SK-N-SH (cell line): ENCODE results near the gene SETD5. TPM values are rescaled to one million over a fixed set of nuclear protein-coding genes. Genes with fewer than 3 reads are reported as not detected.

Source experiments
- CTCF ChIA-PET: fragments of 300-600, 350-600 bp; formaldehyde crosslinking; extraction: SDS; loops from one replicate; lab custom pipeline; 2021; lab: Yijun Ruan, JAX
- POLR2A ChIA-PET: fragments of 350-600 bp; sonication (Branson Sonifier 250); formaldehyde crosslinking; extraction: SDS; loops from one replicate; lab custom pipeline; 2020; ENCODE audit warnings: antibody characterized with exemption, inconsistent platforms; lab: Yijun Ruan, JAX
- DNase-seq: peaks from one replicate; pipeline ENCODE4 v3.0.0; 2012
- H2AFZ ChIP-seq: fragments of 200-600 bp; sonication (generic); 2 replicates; pipeline ENCODE4 v1.8.1; 2016; ENCODE audit warnings: antibody characterized with exemption, mild to moderate bottlenecking, low read depth
- H3F3A ChIP-seq: fragments of 200-600 bp; sonication (generic); replicated peaks from 2 replicates; pipeline ENCODE3; 2016; ENCODE audit warnings: antibody characterized with exemption, mild to moderate bottlenecking; ENCODE audit not compliant: insufficient read depth
- H3K27ac ChIP-seq, 2 experiments: fragments of 200-500 bp in 1 of 2; fragments of 200-600 bp in 1 of 2; sonication (Bioruptor generic) in 1 of 2; sonication (generic), shearing (Covaris generic) in 1 of 2; 2 replicates each; pipeline versions ENCODE4 v1.5.1 to v1.6.1; 2014 to 2016; ENCODE audit warnings: low read depth in 2 of 2, inconsistent platforms in 1 of 2, low read length in 1 of 2, mild to moderate bottlenecking in 1 of 2, mixed read lengths in 1 of 2
- H3K27me3 ChIP-seq: fragments of 200-600 bp; sonication (generic), shearing (Covaris generic); 2 replicates; pipeline ENCODE4 v1.6.1; 2016; ENCODE audit warnings: mixed run types; ENCODE audit not compliant: insufficient read depth
- H3K36me3 ChIP-seq, 2 experiments: fragments of 200-500 bp in 1 of 2; fragments of 200-600 bp in 1 of 2; sonication (Bioruptor generic) in 1 of 2; sonication (generic) in 1 of 2; replicated peaks in 1 of 2; 2 replicates each; pipeline versions ENCODE3 to v1.5.1; 2014 to 2016; ENCODE audit warnings: low read length in 1 of 2, mild to moderate bottlenecking in 1 of 2; ENCODE audit not compliant: insufficient read depth in 2 of 2, control insufficient read depth in 1 of 2
- H3K4me1 ChIP-seq, 2 experiments: fragments of 200-500 bp in 1 of 2; fragments of 200-600 bp in 1 of 2; sonication (Bioruptor generic) in 1 of 2; sonication (generic), shearing (Covaris generic) in 1 of 2; 2 replicates each; pipeline versions ENCODE4 v1.5.1 to v1.6.1; 2014 to 2016; ENCODE audit warnings: low read depth in 1 of 2, low read length in 1 of 2, mixed run types in 1 of 2; ENCODE audit not compliant: insufficient read depth in 2 of 2, control insufficient read depth in 1 of 2
- H3K4me2 ChIP-seq: fragments of 200-600 bp; sonication (generic), shearing (Covaris generic); 2 replicates; pipeline ENCODE4 v1.6.1; 2017; ENCODE audit warnings: mixed run types
- H3K4me3 ChIP-seq, 2 experiments: fragments of 200-500 bp in 1 of 2; fragments of 200-600 bp in 1 of 2; sonication (Bioruptor generic) in 1 of 2; sonication (generic), shearing (Covaris generic) in 1 of 2; 2 replicates each; pipeline versions ENCODE4 v1.5.1 to v1.8.1; 2014 to 2016; ENCODE audit warnings: low read depth in 2 of 2, inconsistent platforms in 1 of 2, low read length in 1 of 2, mild to moderate bottlenecking in 1 of 2, mixed read lengths in 1 of 2, moderate library complexity in 1 of 2
- H3K79me2 ChIP-seq: fragments of 200-600 bp; sonication (generic); 2 replicates; pipeline ENCODE4 v1.8.1; 2017; ENCODE audit warnings: mild to moderate bottlenecking; ENCODE audit not compliant: insufficient read depth
- H3K9ac ChIP-seq: fragments of 200-600 bp; sonication (generic); 2 replicates; pipeline ENCODE4 v1.6.1; 2017; ENCODE audit warnings: mixed run types
- H3K9me2 ChIP-seq: fragments of 200-600 bp; sonication (generic); 2 replicates; pipeline ENCODE4 v1.6.1; 2017; ENCODE audit warnings: mixed run types
- H3K9me3 ChIP-seq: fragments of 200-600 bp; sonication (generic); 2 replicates; pipeline ENCODE4 v1.6.1; 2017; ENCODE audit warnings: mixed run types, mild to moderate bottlenecking, moderate library complexity
- H4K20me1 ChIP-seq: fragments of 200-600 bp; sonication (generic); 2 replicates; pipeline ENCODE4 v1.6.1; 2017; ENCODE audit warnings: mild to moderate bottlenecking, mixed run types; ENCODE audit not compliant: insufficient read depth
- EP300 ChIP-seq, 2 experiments: IDR thresholded peaks; 2 replicates each; pipeline versions ENCODE4 v1.4.0 to v1.6.1; 2012; ENCODE audit warnings: borderline replicate concordance in 1 of 2, low read depth in 1 of 2, low read length in 1 of 2
- GATA2 ChIP-seq: sonication (generic); formaldehyde crosslinking; IDR thresholded peaks from 2 replicates; pipeline ENCODE4 v1.5.0; 2020; ENCODE audit warnings: mild to moderate bottlenecking, missing genetic modification reagents
- MAX ChIP-seq: IDR thresholded peaks from 2 replicates; pipeline ENCODE4 v1.4.0; 2012; ENCODE audit warnings: low read depth
- POLR2AphosphoS5 ChIP-seq: IDR thresholded peaks from 2 replicates; pipeline ENCODE4 v1.6.1; 2012; ENCODE audit warnings: low read depth, low read length
- WGBS: methylation state at CpG from one replicate; pipeline ENCODE4 v1.1.6; 2017; ENCODE audit warnings: low lambda C conversion rate; 5-methylcytosine and 5-hydroxymethylcytosine counted together
- polyA plus RNA-seq, 3 experiments: library from polyadenylated mRNA; depleted of rRNA; stranded (reverse); fragments of >200 nt; gene quantifications; 2 replicates each; pipeline ENCODE4 v1.2.3, GENCODE V29; 2012
- TF ChIP-seq, protein P1 (sequence below): IDR thresholded peaks from 2 replicates; pipeline ENCODE4 v1.4.0; 2012; ENCODE audit warnings: low read depth, borderline replicate concordance
- TF ChIP-seq, protein P2 (sequence below): fragments of 200-600 bp; sonication (generic); IDR thresholded peaks from 2 replicates; pipeline ENCODE4 v1.6.1; 2017; ENCODE audit warnings: antibody characterized with exemption, mild to moderate bottlenecking, moderate library complexity

Gene SETD5
- polyA plus RNA-seq, 1 of the 3 experiments (the other 2 are of a cell fraction) = 32.3 TPM

- Histone ChIP-seq H3F3A (peaks cover 46% of the 10 kb centered on the region), H3K27me3 (no peaks in the 10 kb centered on the region), H3K36me3 (peaks cover 94 to 97% of the 10 kb centered on the region in 2 experiments), H3K27ac (no peak overlapping the region), H3K9me2 (no peaks in the 10 kb centered on the region), H3K79me2 (peaks cover 77% of the 10 kb centered on the region), H3K9me3 (no peaks in the 10 kb centered on the region), H4K20me1 (peaks cover 54% of the 10 kb centered on the region), H3K4me2 (no peak overlapping the region), H3K9ac (no peak overlapping the region), H3K4me1 (peaks cover 8 to 16% of the 10 kb centered on the region in 2 experiments; a peak in 3 of 4 replicates), H3K4me3 (no peak overlapping the region), H2AFZ (no peak overlapping the region)
- ChIA-PET CTCF (interaction anchor here (1.4 kb wide), 1 partner anchor 28 kb away, joined by 3 read pairs; the partner anchor contains the start of gene THUMPD3), POLR2A (no interaction called here)
- 92% methylated on average over 5 of the region's 5 CpGs for WGBS
- no peak for DNase-seq
- peak; percentile 29; the same call in 1 of the 2 replicates for TF ChIP-seq POLR2AphosphoS5
- TF ChIP-seq, protein P1, sequence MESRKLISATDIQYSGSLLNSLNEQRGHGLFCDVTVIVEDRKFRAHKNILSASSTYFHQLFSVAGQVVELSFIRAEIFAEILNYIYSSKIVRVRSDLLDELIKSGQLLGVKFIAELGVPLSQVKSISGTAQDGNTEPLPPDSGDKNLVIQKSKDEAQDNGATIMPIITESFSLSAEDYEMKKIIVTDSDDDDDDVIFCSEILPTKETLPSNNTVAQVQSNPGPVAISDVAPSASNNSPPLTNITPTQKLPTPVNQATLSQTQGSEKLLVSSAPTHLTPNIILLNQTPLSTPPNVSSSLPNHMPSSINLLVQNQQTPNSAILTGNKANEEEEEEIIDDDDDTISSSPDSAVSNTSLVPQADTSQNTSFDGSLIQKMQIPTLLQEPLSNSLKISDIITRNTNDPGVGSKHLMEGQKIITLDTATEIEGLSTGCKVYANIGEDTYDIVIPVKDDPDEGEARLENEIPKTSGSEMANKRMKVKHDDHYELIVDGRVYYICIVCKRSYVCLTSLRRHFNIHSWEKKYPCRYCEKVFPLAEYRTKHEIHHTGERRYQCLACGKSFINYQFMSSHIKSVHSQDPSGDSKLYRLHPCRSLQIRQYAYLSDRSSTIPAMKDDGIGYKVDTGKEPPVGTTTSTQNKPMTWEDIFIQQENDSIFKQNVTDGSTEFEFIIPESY = no peak
- no peak for TF ChIP-seq EP300 (IDR thresholded peaks at IDR 0.05; ENCODE audit: borderline replicate concordance in 1 of 2, low read depth in 1 of 2, low read length in 1 of 2)
Measured at GRCh38 chr3:9390265-9390888, 7.0 kb upstream of the SETD5 start.

DNA sequence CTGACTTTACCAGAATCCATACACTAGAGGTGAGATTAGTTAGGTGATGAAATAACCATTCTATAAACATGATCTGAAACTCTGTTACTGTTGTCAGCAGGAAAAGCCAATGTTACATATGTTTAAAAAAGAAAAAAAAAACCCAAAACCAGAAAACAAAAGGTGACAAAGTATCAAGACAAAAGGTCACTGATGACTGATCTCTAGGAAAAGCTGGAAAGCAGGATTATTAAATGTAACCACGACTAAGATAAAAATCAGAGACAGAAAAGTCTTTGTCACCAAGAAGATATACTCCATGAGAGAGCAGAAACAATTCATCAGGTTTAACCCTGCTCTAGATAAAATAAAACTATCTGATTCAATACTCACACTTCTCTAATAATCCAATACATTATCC, 5.4 kb upstream of the SETD5 start:
- TF ChIP-seq, protein P2, sequence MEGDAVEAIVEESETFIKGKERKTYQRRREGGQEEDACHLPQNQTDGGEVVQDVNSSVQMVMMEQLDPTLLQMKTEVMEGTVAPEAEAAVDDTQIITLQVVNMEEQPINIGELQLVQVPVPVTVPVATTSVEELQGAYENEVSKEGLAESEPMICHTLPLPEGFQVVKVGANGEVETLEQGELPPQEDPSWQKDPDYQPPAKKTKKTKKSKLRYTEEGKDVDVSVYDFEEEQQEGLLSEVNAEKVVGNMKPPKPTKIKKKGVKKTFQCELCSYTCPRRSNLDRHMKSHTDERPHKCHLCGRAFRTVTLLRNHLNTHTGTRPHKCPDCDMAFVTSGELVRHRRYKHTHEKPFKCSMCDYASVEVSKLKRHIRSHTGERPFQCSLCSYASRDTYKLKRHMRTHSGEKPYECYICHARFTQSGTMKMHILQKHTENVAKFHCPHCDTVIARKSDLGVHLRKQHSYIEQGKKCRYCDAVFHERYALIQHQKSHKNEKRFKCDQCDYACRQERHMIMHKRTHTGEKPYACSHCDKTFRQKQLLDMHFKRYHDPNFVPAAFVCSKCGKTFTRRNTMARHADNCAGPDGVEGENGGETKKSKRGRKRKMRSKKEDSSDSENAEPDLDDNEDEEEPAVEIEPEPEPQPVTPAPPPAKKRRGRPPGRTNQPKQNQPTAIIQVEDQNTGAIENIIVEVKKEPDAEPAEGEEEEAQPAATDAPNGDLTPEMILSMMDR = no peak
- TF ChIP-seq MAX (no peak), GATA2 (CRISPR knock-in tag) (no peak)
- H3K27me3 ChIP-seq = no peaks in the 10 kb centered on the region
- peak overlapping the region; percentile 90 for H3K4me2 ChIP-seq
- H2AFZ ChIP-seq = no peak overlapping the region
- no peak overlapping the region for H3K9ac ChIP-seq
- peaks cover 41% of the 10 kb centered on the region for H3F3A ChIP-seq
- peaks cover 87% of the 10 kb centered on the region for H3K79me2 ChIP-seq
- no peaks in the 10 kb centered on the region for H3K9me2 ChIP-seq
- no peak overlapping the region for H3K4me3 ChIP-seq
- H4K20me1 ChIP-seq = peaks cover 59% of the 10 kb centered on the region
- DNase-seq = no peak
- ChIA-PET POLR2A (no interaction called here), CTCF (interaction anchor here (0.7 to 1.0 kb wide), 2 partner anchors 11 to 369 kb away, joined by 3 read pairs; no protein-coding TSS in a partner anchor)
- peak overlapping the region in 1 of 2 experiments; percentile 4; a peak in 1 of 4 replicates for H3K27ac ChIP-seq
- H3K36me3 ChIP-seq = peaks cover 83 to 84% of the 10 kb centered on the region in 2 experiments
- no peaks in the 10 kb centered on the region for H3K9me3 ChIP-seq
- WGBS = 12% methylated on average over 1 of the region's 1 CpG
- H3K4me1 ChIP-seq = peaks cover 11 to 17% of the 10 kb centered on the region in 2 experiments; a peak in 3 of 4 replicates
